GM12872 (cell line): ENCODE results near the gene TMEM109.

ENCODE experiments used
- CTCF ChIP-seq: IDR thresholded peaks from 3 replicates; pipeline ENCODE4 v1.5.1; 2011; ENCODE audit warnings: low read depth, mild to moderate bottlenecking, low read length, moderate library complexity; ENCODE audit not compliant: insufficient read depth

TMEM109 gene

GRCh38 chr11:60916669-60917206, 2.8 kb downstream of the TMEM109 start:
- no peak for TF ChIP-seq CTCF

GRCh38 chr11:60917267-60917666, 3.3 kb downstream of the TMEM109 start:
- TF ChIP-seq CTCF: no peak

GRCh38 chr11:60918251-60918938, 4.4 kb downstream of the TMEM109 start:
- TF ChIP-seq CTCF: no peak

- TF ChIP-seq CTCF: 0 out of 3 replicates have a peak, but pooled peaks have one; percentile 7
Measured at GRCh38 chr11:60918939-60919265, 4.9 kb downstream of the TMEM109 start.

GRCh38 chr11:60919320-60919719, 5.4 kb downstream of the TMEM109 start:
- TF ChIP-seq CTCF: no peak

- TF ChIP-seq CTCF: no peak
Measured at GRCh38 chr11:60919956-60920355, 6.0 kb downstream of the TMEM109 start.

- no peak for TF ChIP-seq CTCF
Measured at GRCh38 chr11:60921259-60921658, 7.3 kb downstream of the TMEM109 start.
